SU-DHL-6 (cell line): ENCODE data around the gene CACNA1C.

Experiments
- EZH2phosphoT487 ChIP-seq: fragments of 200-600 bp; sonication (generic), shearing (Covaris generic); conservative IDR thresholded peaks from 2 replicates; pipeline ENCODE4 v1.6.1; 2018; ENCODE audit warnings: mild to moderate bottlenecking, antibody characterized with exemption, low read length, moderate library complexity, mixed read lengths
- TF ChIP-seq, protein P1 (sequence below): fragments of 200-600 bp; sonication (generic); IDR thresholded peaks from one replicate; pipeline ENCODE4 v1.5.1; 2017; ENCODE audit warnings: antibody characterized with exemption, mild to moderate bottlenecking, low read length, moderate library complexity; ENCODE audit not compliant: insufficient read depth, poor library complexity, severe bottlenecking

DNA sequence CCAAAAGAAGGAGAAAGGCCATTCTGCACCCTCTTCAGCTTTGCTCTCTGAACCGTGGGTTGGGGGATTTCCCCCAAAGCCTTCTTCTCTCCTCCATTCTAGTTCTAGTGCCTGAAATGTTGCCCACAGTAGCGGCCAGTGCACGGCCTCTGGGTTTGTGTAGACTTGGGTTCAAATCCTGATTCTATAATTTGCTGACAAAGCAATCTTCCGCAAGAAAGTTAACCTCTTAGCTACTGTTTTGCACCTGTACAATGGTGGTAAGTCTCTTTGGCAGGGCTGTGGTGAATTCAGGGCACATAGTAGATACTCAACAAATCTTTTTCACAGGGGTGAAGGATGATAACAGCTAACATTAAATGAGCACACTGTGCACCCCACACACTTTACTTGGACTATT lies 5.8 kb upstream of the CACNA1C start:
- TF ChIP-seq, protein P1, sequence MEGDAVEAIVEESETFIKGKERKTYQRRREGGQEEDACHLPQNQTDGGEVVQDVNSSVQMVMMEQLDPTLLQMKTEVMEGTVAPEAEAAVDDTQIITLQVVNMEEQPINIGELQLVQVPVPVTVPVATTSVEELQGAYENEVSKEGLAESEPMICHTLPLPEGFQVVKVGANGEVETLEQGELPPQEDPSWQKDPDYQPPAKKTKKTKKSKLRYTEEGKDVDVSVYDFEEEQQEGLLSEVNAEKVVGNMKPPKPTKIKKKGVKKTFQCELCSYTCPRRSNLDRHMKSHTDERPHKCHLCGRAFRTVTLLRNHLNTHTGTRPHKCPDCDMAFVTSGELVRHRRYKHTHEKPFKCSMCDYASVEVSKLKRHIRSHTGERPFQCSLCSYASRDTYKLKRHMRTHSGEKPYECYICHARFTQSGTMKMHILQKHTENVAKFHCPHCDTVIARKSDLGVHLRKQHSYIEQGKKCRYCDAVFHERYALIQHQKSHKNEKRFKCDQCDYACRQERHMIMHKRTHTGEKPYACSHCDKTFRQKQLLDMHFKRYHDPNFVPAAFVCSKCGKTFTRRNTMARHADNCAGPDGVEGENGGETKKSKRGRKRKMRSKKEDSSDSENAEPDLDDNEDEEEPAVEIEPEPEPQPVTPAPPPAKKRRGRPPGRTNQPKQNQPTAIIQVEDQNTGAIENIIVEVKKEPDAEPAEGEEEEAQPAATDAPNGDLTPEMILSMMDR: no peak
- no peak for TF ChIP-seq EZH2phosphoT487
